HG03103 (cell line): ENCODE results near the gene CRTC2.
"Not testable (repeated sequence)": the region's sequence is repeated elsewhere in the genome, so short reads cannot be mapped to it uniquely, and the experiment has no call there.

Source experiments
- ATAC-seq: cut with Tn5 transposase; IDR thresholded peaks from one replicate; pipeline ENCODE4 v1.9.1; 2021; ENCODE audit warnings: low read depth; ENCODE audit not compliant: unreplicated experiment

Gene CRTC2

GRCh38 chr1:153906396-153906795, 52.0 kb downstream of the CRTC2 start:
- ATAC-seq = no peak

DNA sequence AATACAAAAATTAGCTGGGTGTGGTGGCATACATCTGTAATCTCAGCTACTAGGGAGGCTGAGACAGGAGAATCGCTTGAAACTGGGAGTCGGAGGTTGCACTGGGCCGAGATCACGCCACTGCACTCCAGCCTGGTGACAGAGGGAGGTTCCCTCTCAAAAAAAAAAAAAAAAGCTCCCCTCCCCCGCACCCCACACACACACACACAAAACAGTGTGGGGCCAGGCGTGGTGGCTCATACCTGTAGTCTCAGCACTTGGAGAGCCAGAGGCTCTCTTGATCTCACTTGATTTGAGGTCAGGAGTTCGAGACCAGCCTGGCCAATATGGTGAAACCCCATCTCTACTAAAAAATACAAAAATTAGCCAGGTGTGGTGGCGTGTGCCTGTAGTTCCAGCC, 52.5 kb downstream of the CRTC2 start:
- not testable (repeated sequence) for ATAC-seq

DNA sequence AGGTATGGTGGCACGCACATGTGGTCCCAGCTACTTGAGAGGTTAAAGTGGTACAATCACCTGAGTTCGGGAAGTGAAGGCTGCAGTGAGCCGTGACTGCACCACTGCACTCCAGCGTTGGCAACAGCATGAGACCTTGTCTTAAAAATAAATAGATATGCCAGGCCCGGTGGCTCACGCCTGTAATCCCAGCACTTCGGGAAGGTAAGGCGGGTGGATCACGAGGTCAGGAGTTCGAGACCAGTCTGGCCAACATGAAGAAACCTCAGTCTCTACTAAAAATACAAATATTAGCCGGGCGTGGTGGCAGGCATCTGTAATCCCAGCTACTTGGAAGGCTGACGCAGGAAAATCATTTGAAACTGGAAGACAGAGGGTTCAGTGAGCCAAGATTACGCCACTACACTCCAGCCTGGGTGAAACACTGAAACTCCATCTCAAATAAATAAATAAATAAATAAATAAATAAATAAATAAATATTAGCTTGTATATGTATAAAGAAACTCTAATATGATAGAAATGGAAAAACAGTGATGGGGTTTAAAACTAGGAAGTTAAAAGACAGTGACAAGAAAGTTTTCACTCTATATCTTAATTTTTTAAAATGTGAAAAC, 54.5 kb downstream of the CRTC2 start:
- no peak for ATAC-seq

DNA sequence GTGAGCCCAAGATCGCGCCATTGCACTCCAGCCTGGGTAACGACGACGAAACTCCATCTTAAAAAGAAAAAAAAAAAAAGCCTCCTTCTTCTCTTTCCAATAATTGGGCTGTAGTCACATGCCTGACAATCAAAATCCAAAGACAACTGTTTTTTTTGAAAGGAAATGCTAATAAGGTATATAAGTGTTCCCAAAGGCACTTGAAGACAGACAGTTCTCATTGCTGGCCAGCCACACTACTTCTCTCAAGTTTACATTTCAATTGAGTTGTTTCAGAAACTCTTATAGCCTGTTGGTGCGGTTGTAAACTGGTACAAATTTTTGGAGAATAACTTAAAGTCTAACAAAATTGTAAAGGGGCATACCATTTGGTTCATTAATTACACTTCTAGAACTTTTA, 58.9 kb downstream of the CRTC2 start:
- ATAC-seq = no peak
